A549 (cell line): ENCODE measurements around the gene DCBLD1.

Experiments
- EP300 ChIP-seq, 2 experiments: fragments of >200 bp; sonication (Bioruptor Twin); formaldehyde crosslinking; IDR thresholded peaks; 2 replicates in 1 of 2; 3 replicates in 1 of 2; pipeline ENCODE4 v1.6.1; 2016 to 2017
- JUN ChIP-seq, 2 experiments: fragments of >200 bp; sonication (Bioruptor Twin); formaldehyde crosslinking; IDR thresholded peaks; 2 replicates in 1 of 2; 3 replicates in 1 of 2; pipeline ENCODE4 v1.6.1; 2016 to 2017
- KDM5A ChIP-seq: fragments of 200-600 bp; sonication (generic); IDR thresholded peaks from 2 replicates; pipeline ENCODE4 v1.6.1; 2016; ENCODE audit warnings: antibody characterized with exemption, mild to moderate bottlenecking
- POLR2A ChIP-seq: IDR thresholded peaks from 2 replicates; pipeline ENCODE4 v1.6.1; 2012; ENCODE audit warnings: mild to moderate bottlenecking, low read length
- REST ChIP-seq: fragments of 200-600 bp; sonication (generic); IDR thresholded peaks from 2 replicates; pipeline ENCODE4 v1.6.1; 2016; ENCODE audit warnings: antibody characterized with exemption, mild to moderate bottlenecking, moderate library complexity
- TF ChIP-seq, protein P1 (sequence below): fragments of >200 bp; sonication (Bioruptor Twin); formaldehyde crosslinking; IDR thresholded peaks from 3 replicates; pipeline ENCODE4 v1.5.1; 2016

DNA sequence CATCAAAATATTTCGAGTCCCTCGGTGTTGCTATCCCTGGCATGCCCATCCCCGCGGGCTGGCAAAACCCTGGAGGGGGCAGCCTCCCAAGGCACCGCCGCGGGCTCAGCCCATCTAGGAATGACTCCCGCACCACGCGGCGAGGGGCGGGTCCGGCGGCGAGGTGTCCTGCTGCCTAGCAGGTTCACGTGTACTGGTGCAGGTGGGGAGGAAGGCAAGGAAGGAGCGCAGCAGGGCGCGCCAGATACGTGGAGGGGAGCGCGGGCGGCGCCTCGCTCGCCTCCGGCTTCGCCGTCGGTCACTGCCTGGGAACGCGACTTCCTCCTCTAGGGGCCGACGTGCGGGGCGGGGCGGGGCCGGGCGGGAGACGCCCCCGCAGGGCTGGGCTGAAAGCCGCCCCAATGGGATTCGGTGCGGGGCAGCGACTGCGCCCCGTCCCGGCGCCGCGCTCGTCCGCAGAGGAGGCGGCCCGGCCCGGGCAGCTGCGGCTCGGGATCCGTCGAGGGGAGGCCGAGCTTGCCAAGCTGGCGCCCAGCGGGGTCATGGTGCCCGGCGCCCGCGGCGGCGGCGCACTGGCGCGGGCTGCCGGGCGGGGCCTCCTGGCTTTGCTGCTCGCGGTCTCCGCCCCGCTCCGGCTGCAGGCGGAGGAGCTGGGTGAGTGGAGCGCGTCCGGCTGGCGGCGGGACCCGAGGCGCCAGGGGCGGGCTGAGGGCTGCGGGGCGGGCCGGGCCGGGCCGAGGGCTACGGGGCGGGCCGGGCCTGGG lies at the start of gene DCBLD1:
- TF ChIP-seq, protein P1, sequence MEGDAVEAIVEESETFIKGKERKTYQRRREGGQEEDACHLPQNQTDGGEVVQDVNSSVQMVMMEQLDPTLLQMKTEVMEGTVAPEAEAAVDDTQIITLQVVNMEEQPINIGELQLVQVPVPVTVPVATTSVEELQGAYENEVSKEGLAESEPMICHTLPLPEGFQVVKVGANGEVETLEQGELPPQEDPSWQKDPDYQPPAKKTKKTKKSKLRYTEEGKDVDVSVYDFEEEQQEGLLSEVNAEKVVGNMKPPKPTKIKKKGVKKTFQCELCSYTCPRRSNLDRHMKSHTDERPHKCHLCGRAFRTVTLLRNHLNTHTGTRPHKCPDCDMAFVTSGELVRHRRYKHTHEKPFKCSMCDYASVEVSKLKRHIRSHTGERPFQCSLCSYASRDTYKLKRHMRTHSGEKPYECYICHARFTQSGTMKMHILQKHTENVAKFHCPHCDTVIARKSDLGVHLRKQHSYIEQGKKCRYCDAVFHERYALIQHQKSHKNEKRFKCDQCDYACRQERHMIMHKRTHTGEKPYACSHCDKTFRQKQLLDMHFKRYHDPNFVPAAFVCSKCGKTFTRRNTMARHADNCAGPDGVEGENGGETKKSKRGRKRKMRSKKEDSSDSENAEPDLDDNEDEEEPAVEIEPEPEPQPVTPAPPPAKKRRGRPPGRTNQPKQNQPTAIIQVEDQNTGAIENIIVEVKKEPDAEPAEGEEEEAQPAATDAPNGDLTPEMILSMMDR = no peak
- TF ChIP-seq KDM5A = no peak
- TF ChIP-seq JUN (IDR thresholded peaks at IDR 0.05) = peak; percentile 51 to 85; a peak in 4 of 5 replicates
- no peak for TF ChIP-seq REST
- TF ChIP-seq EP300 (IDR thresholded peaks at IDR 0.05) = no peak
- TF ChIP-seq POLR2A = peak; percentile 75
